Pancreas (tissue), 10 donors: ENCODE data around the gene DPP8. TPM values are rescaled to one million over a fixed set of nuclear protein-coding genes. Genes with fewer than 3 reads are reported as not detected.

Source experiments
- ATAC-seq, 4 donors: fragments of 200-7000 bp; cut with Tn5 transposase; one replicate each; pipeline versions ENCODE4 v1.8.0 to v1.9.1; 2020; ENCODE audit warnings: mild to moderate bottlenecking in 4 of 4, moderate library complexity in 4 of 4
- DNase-seq, 6 donors: peaks; one replicate each; pipeline ENCODE4 v3.0.0-alpha.2; 2020
- FAIRE-seq: peaks from 2 replicates; lab custom pipeline; 2012; peaks lifted over from hg19 to GRCh38; lab: Jason Lieb, UNC
- H3K27ac ChIP-seq, 4 donors: fragments of 200-600 bp; sonication (generic); 1 replicate in 3 of 4; 2 replicates in 1 of 4; pipeline versions ENCODE4 v1.5.0 to v1.8.0; 2020
- H3K27me3 ChIP-seq, 4 donors: fragments of 200-600 bp; one replicate each; pipeline ENCODE4 v1.8.0; 2021
- H3K36me3 ChIP-seq, 3 donors: fragments of 200-600 bp; sonication (generic) in 1 of 3; one replicate each; pipeline versions ENCODE4 v1.5.0 to v1.8.0; 2020 to 2021
- H3K4me1 ChIP-seq, 3 donors: fragments of 200-600 bp; one replicate each; pipeline ENCODE4 v1.8.0; 2021
- H3K4me3 ChIP-seq, 4 donors: fragments of 200-600 bp; sonication (generic) in 2 of 4; one replicate each; pipeline versions ENCODE4 v1.5.0 to v1.8.0; 2020 to 2021
- H3K9me3 ChIP-seq, 4 donors: fragments of 200-600 bp; one replicate each; pipeline ENCODE4 v1.8.0; 2021
- WGBS, 2 donors: extraction: QIAGEN DNeasy Blood & Tissue Kit; methylation state at CpG; one replicate each; pipeline ENCODE4 v1.1.7; 2013; 5-methylcytosine and 5-hydroxymethylcytosine counted together
- intact Hi-C, 3 donors: fragments of 100-400 bp; cut with DNase I; formaldehyde crosslinking; loops; one replicate each; pipeline versions ENCODE4 v1.11.1 to v1.14.2; 2022
- polyA plus RNA-seq, 2 donors: library from polyadenylated mRNA; stranded (reverse); fragments of 200-250 nt; gene quantifications; one replicate each; pipeline ENCODE4 v1.2.3, GENCODE V29; 2013
- total RNA-seq, 6 donors: library from RNA; stranded (reverse); fragmentation: NEBNext Ultra II Directional in 4 of 6; extraction: Animal tissue kit (Norgen Biotek cat#: 25700) in 4 of 6; gene quantifications; one replicate each; pipeline versions ENCODE4 v1.2.1 to v1.2.4, GENCODE V29; 2021 to 2023
- TF ChIP-seq, protein P1 (sequence below), 4 donors: fragments of 200-600 bp; sonication (generic) in 3 of 4; IDR thresholded peaks; one replicate each; pipeline versions ENCODE4 v1.5.0 to v1.8.0; 2021; ENCODE audit warnings: antibody characterized with exemption in 4 of 4
- donor health status: healthy with polysubstance abuse.
- donor health status: DM: no; HTN: no; CAD: no; lungs with moderate emphysema.
- donor health status: DM: no; HTN: no; CAD: no.
- donor health status: control.
- donor health status: control.
- donor health status: Bipolar disorder and iron deficiency.
- donor health status: DM: yes; HTN: yes; CAD: no.
- donor health status: DM: no; HTN: no; CAD: no.
- donor health status: DM: no; HTN: no; CAD: no.
- donor health status: DM: yes; HTN: yes; CAD: no.

DPP8 gene
- total and polyA plus RNA-seq, 8 donors: 4.7 to 17.1 (median 12.3) TPM

DNA sequence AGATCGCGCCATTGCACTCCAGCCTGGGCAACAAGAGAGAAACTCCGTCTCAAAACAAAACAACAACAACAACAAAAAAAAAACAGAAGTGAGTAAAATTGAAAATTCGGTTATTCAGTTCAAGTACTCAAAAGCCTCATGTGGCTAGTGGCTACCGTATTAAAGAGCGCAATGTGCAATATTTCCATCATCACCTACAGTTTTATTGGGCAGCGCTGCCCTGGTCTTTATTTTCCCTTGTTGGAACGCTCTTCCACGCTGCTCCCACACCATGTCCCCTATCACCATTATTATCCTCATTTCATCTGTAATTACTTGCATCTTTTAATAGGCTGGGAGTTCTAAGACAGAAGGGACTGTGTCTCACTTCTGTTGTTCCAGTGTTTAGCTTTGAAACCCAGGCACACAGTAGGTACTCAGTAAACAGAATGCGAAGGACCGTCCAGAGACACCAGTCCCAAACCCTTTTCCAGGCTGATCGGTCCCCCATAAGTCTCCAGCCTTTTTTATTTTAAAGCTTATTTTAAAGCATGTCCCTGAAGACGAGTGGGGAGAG lies 12.4 kb upstream of the DPP8 start:
- TF ChIP-seq, protein P1, sequence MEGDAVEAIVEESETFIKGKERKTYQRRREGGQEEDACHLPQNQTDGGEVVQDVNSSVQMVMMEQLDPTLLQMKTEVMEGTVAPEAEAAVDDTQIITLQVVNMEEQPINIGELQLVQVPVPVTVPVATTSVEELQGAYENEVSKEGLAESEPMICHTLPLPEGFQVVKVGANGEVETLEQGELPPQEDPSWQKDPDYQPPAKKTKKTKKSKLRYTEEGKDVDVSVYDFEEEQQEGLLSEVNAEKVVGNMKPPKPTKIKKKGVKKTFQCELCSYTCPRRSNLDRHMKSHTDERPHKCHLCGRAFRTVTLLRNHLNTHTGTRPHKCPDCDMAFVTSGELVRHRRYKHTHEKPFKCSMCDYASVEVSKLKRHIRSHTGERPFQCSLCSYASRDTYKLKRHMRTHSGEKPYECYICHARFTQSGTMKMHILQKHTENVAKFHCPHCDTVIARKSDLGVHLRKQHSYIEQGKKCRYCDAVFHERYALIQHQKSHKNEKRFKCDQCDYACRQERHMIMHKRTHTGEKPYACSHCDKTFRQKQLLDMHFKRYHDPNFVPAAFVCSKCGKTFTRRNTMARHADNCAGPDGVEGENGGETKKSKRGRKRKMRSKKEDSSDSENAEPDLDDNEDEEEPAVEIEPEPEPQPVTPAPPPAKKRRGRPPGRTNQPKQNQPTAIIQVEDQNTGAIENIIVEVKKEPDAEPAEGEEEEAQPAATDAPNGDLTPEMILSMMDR (IDR thresholded peaks at IDR 0.05): no peak
- FAIRE-seq: no peak
- Histone ChIP-seq H3K27ac (peak overlapping the region in 3 of 4 donors; percentile 25 to 58 (median 30)), H3K4me1 (peaks cover 0 to 22% (median 4%) of the 10 kb centered on the region in 3 donors), H3K4me3 (peak overlapping the region; percentile 58 to 83 (median 82)), H3K9me3 (no peaks in the 10 kb centered on the region), H3K36me3 (no peaks in the 10 kb centered on the region), H3K27me3 (no peaks in the 10 kb centered on the region)
- no peak for DNase-seq
- 55% methylated on average over 13 of the region's 13 CpGs for WGBS, 2 donors
- ATAC-seq: no peak
- intact Hi-C loops: no loop called here

GRCh38 chr15:65528461-65529060 lies 11.1 kb upstream of the DPP8 start:
- Histone ChIP-seq H3K4me3 (no peak overlapping the region), H3K4me1 (peaks cover 0 to 22% (median 4%) of the 10 kb centered on the region in 3 donors), H3K9me3 (no peaks in the 10 kb centered on the region), H3K27me3 (no peaks in the 10 kb centered on the region), H3K36me3 (no peaks in the 10 kb centered on the region), H3K27ac (no peak overlapping the region)
- TF ChIP-seq, protein P1 (IDR thresholded peaks at IDR 0.05): no peak
- intact Hi-C loops: no loop called here
- ATAC-seq (no peak), FAIRE-seq (no peak), DNase-seq (no peak)
- WGBS, 2 donors: 93 to 94% methylated on average over 20 of the region's 20 CpGs

DNA sequence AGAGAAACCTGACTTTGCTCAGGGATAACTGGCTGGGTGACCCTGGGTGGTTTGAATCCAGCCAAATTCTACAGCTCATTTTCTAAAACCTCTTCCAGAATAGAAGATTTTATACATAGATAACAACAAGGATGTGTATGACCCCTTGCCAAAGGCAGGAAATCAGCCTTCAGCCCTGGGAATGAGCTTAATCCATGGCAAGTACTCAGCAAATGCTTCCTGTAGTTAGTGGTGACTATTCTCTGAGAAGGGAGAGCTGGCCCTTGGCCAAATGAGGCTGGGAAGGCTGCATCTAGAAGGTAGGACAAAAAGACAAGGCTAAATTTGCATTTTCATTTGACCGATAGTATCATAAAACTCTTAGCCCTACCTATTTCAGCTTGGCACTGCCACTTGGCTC lies 8.1 kb upstream of the DPP8 start:
- TF ChIP-seq, protein P1 (IDR thresholded peaks at IDR 0.05): no peak
- Histone ChIP-seq H3K27ac (no peak overlapping the region), H3K9me3 (no peaks in the 10 kb centered on the region), H3K36me3 (no peaks in the 10 kb centered on the region), H3K4me1 (no peaks in the 10 kb centered on the region), H3K4me3 (no peak overlapping the region), H3K27me3 (no peaks in the 10 kb centered on the region)
- no peak for DNase-seq
- 90 to 94% methylated on average over 1 of the region's 1 CpG for WGBS, 2 donors
- intact Hi-C loops: no loop called here
- FAIRE-seq: no peak
- no peak for ATAC-seq

GRCh38 chr15:65524226-65524625 lies 6.7 kb upstream of the DPP8 start:
- no peak for FAIRE-seq

More at GRCh38 chr15:65524226-65524625, 6.7 kb upstream of the DPP8 start:
- H3K9me3 ChIP-seq: no peaks in the 10 kb centered on the region
- H3K27me3 ChIP-seq: no peaks in the 10 kb centered on the region
- no peak for DNase-seq
- no peak overlapping the region for H3K27ac ChIP-seq
- 64 to 66% methylated on average over 8 to 10 of the region's 10 CpGs for WGBS, 2 donors
- no peak overlapping the region for H3K4me3 ChIP-seq
- TF ChIP-seq, protein P1 (IDR thresholded peaks at IDR 0.05): no peak
- no peaks in the 10 kb centered on the region for H3K4me1 ChIP-seq
- no peaks in the 10 kb centered on the region for H3K36me3 ChIP-seq
- no peak for ATAC-seq
- intact Hi-C loops: no loop called here
